GM19467 (cell line): Measurements from ENCODE around the gene CREB5.

ENCODE experiments used
- ATAC-seq: cut with Tn5 transposase; IDR thresholded peaks from one replicate; pipeline ENCODE4 v1.9.1; 2021; ENCODE audit warnings: mild to moderate bottlenecking, moderate library complexity; ENCODE audit not compliant: unreplicated experiment

The CREB5 gene

GRCh38 chr7:28865601-28866144 lies 453.4 kb downstream of the CREB5 start:
- no peak for ATAC-seq

GRCh38 chr7:28868712-28869111 lies 456.4 kb downstream of the CREB5 start:
- no peak for ATAC-seq

- no peak for ATAC-seq
Observed at GRCh38 chr7:28871077-28871476, 458.8 kb downstream of the CREB5 start.

DNA sequence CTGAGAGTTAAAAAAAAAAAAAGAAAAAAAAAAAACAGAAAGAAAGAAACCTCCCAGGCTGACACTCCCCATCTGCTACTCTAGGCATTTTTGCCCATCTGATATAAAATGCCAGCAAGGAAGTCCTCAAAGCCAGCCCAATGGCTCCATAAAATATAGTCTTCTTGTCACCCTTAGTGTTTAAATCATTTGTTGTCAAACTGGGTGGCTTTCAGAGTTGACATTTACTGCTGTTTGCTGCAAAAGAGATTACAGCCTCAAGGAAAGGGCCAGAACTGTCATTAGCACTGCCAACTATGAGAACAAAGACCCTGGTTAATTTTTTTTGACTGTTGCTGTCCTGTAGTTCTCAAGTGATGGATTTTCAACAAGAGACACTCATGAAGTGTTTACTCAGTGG lies 459.3 kb downstream of the CREB5 start:
- ATAC-seq = no peak

DNA sequence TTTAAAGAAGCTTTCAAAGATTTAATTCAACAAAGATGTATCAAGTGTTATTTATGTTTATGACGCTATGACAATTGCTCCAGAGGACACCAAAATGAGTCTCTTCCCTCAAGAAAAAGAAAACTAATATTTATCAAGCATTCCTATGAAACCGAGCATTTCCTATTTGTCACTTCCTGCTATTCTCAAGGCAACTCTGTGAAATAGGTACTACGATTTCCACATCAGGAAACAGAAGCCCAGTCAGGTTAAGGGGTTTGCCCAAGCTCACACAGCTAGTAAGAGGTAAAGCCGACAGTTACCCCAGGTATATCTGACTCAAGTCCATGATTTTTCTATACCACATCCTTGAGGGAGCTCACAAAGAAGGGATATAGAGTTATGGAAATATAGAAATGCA lies 459.9 kb downstream of the CREB5 start:
- ATAC-seq = no peak

DNA sequence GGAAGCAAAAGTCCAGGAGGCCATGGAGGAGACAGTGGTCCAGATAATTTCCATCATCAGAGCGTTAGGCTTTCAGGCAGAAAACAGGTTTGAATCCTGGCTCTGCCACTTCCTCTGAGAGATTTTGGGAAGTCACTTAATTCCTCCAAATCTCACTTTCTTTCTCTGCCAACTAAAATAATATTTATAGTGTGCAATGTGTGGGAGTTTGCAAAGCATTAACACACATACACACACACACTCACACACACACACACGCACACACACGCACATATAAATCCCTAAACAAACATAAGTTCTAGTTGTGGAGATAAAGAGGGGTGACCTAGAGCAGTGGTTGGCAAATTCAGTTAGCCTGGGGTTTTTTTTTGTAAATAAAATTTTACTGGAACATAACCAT lies 461.0 kb downstream of the CREB5 start:
- ATAC-seq = no peak

DNA sequence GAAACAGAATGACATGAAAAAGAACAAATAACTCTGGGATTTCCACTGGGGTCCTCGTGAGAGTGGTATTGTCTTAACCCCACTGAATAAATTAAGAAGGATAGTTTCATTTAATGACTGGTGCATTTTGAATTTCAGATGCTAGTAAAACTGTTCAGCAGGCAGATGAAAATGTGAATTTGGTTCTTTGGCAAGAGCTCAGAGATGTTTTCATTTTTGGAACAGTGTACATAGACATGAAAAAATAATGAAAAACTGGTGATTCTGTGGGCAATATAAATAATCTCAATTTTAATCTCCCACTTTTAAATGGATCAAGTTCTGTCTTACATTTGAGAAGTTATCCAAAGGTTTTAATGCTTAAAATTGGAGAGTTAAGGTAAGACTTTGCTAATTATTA lies 461.7 kb downstream of the CREB5 start:
- ATAC-seq = no peak
